ENCODE data around the gene ZBTB20. TPM values are rescaled to one million over a fixed set of nuclear protein-coding genes. Genes with fewer than 3 reads are reported as not detected.

ZBTB20 gene
- total RNA-seq, 1 experiment from 2014 or later, result 26.5 TPM

DNA sequence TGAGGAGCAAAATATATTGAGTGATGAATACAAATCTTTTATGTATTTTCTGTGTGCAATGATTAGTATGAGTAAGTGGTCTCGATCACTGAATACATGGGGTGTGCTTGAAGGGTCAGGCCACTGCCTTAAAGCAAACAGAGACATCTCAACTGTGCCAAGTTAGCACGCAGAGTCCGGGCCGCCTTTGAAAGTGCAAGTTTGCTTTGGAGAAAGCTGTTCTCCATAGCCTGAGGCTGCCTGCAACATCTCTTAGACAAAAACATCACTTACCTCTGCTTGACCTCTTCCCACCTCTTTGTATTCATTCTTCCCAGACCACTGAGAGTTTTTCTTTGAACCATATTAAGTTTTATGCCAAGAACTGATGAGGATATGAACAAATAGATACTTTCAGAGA, 267.0 kb downstream of the ZBTB20 start:
- Histone ChIP-seq H4K20me1 (ENCODE audit: insufficient read depth) (no peaks in the 10 kb centered on the region), H3K36me3 (ENCODE audit: low read depth) (no peaks in the 10 kb centered on the region), H3K4me3 (no peak overlapping the region), H3K27me3 (ENCODE audit: insufficient read depth, low read depth) (no peaks in the 10 kb centered on the region), H2AFZ (no peak overlapping the region), H3K4me2 (no peak overlapping the region), H3K9me3 (ENCODE audit: insufficient read depth, low read depth) (no peaks in the 10 kb centered on the region), H3K79me2 (ENCODE audit: low read depth) (no peaks in the 10 kb centered on the region), H3F3A (ENCODE audit: insufficient read depth, low read depth) (no peaks in the 10 kb centered on the region), H3K4me1 (replicated peaks; ENCODE audit: insufficient read depth) (no peaks in the 10 kb centered on the region), H3K9me2 (ENCODE audit: insufficient read depth) (no peaks in the 10 kb centered on the region; the same call in none of the 2 replicates), H3K27ac (no peak overlapping the region)
- no TSS peak for BruUV-seq (replicated peaks)
- intact Hi-C loops (cut with micrococcal nuclease; ENCODE audit: unreplicated experiment), result no loop called here
- no peak for TF ChIP-seq EZH2 (IDR thresholded peaks at IDR 0.05; ENCODE audit: low read depth)
- TF ChIP-seq, protein P1, sequence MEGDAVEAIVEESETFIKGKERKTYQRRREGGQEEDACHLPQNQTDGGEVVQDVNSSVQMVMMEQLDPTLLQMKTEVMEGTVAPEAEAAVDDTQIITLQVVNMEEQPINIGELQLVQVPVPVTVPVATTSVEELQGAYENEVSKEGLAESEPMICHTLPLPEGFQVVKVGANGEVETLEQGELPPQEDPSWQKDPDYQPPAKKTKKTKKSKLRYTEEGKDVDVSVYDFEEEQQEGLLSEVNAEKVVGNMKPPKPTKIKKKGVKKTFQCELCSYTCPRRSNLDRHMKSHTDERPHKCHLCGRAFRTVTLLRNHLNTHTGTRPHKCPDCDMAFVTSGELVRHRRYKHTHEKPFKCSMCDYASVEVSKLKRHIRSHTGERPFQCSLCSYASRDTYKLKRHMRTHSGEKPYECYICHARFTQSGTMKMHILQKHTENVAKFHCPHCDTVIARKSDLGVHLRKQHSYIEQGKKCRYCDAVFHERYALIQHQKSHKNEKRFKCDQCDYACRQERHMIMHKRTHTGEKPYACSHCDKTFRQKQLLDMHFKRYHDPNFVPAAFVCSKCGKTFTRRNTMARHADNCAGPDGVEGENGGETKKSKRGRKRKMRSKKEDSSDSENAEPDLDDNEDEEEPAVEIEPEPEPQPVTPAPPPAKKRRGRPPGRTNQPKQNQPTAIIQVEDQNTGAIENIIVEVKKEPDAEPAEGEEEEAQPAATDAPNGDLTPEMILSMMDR (conservative IDR thresholded peaks at IDR 0.05), result no peak
- POLR2A ChIA-PET (ENCODE audit: unreplicated experiment), result no interaction called here
- DNase-seq, result no peak
- CTCF ChIA-PET, result no interaction called here

GRCh38 chr3:114879059-114880031, 267.7 kb downstream of the ZBTB20 start:
- H3K4me3 ChIP-seq, result no peak overlapping the region
- H3K36me3 ChIP-seq (ENCODE audit: low read depth), result no peaks in the 10 kb centered on the region
- no peak for DNase-seq
- H3K79me2 ChIP-seq (ENCODE audit: low read depth), result no peaks in the 10 kb centered on the region
- H4K20me1 ChIP-seq (ENCODE audit: insufficient read depth), result no peaks in the 10 kb centered on the region
- no peaks in the 10 kb centered on the region for H3K27me3 ChIP-seq (ENCODE audit: insufficient read depth, low read depth)
- TF ChIP-seq, protein P1 (conservative IDR thresholded peaks at IDR 0.05), result no peak
- CTCF ChIA-PET, result no interaction called here
- POLR2A ChIA-PET (ENCODE audit: unreplicated experiment), result no interaction called here
- no peak overlapping the region for H2AFZ ChIP-seq
- no peak overlapping the region for H3K4me2 ChIP-seq
- no peaks in the 10 kb centered on the region for H3K9me3 ChIP-seq (ENCODE audit: insufficient read depth, low read depth)
- no peaks in the 10 kb centered on the region for H3F3A ChIP-seq (ENCODE audit: insufficient read depth, low read depth)
- BruUV-seq (replicated peaks), result no TSS peak
- no peaks in the 10 kb centered on the region for H3K4me1 ChIP-seq (replicated peaks; ENCODE audit: insufficient read depth)
- intact Hi-C loops (cut with micrococcal nuclease; ENCODE audit: unreplicated experiment), result no loop called here
- no peak overlapping the region for H3K27ac ChIP-seq
- no peaks in the 10 kb centered on the region; the same call in none of the 2 replicates for H3K9me2 ChIP-seq (ENCODE audit: insufficient read depth)

GRCh38 chr3:114878114-114878839, 268.8 kb downstream of the ZBTB20 start:
- Histone ChIP-seq H3K4me2 (no peak overlapping the region), H3K79me2 (ENCODE audit: low read depth) (no peaks in the 10 kb centered on the region), H3K36me3 (ENCODE audit: low read depth) (no peaks in the 10 kb centered on the region), H3K27me3 (ENCODE audit: insufficient read depth, low read depth) (no peaks in the 10 kb centered on the region), H3K4me3 (no peak overlapping the region), H3K9me2 (ENCODE audit: insufficient read depth) (no peaks in the 10 kb centered on the region; the same call in none of the 2 replicates), H3K4me1 (replicated peaks; ENCODE audit: insufficient read depth) (no peaks in the 10 kb centered on the region), H3F3A (ENCODE audit: insufficient read depth, low read depth) (no peaks in the 10 kb centered on the region), H3K27ac (no peak overlapping the region), H3K9me3 (ENCODE audit: insufficient read depth, low read depth) (no peaks in the 10 kb centered on the region), H4K20me1 (ENCODE audit: insufficient read depth) (no peaks in the 10 kb centered on the region), H2AFZ (no peak overlapping the region)
- ChIA-PET CTCF (no interaction called here), POLR2A (ENCODE audit: unreplicated experiment) (interaction anchor here (0.6 kb wide), 2 partner anchors 378 to 1692 kb away, joined by 3 to 7 read pairs; no protein-coding TSS in a partner anchor)
- intact Hi-C loops (cut with micrococcal nuclease; ENCODE audit: unreplicated experiment), result no loop called here
- no peak for DNase-seq
- TF ChIP-seq, protein P1 (conservative IDR thresholded peaks at IDR 0.05), result no peak
- TF ChIP-seq EZH2 (IDR thresholded peaks at IDR 0.05; ENCODE audit: low read depth), result no peak
- BruUV-seq (replicated peaks), result no TSS peak

All from PC-9 (cell line).